HCT116 (cell line): ENCODE data around the gene TBC1D1. TPM values are rescaled to one million over a fixed set of nuclear protein-coding genes. Genes with fewer than 3 reads are reported as not detected.

Source experiments
- ATAC-seq: fragments of 200-7000 bp; cut with Tn5 transposase; 2 replicates; pipeline ENCODE4 v1.9.1; 2020; ENCODE audit warnings: mild to moderate bottlenecking, moderate library complexity
- BruUV-seq: library from RNA; stranded (reverse); fragments of 400-500 nt; replicated peaks from 2 replicates; lab custom pipeline; 2021; lab: Mats Ljungman, UMichigan
- CTCF ChIA-PET: fragments of 300-600 bp; sonication (Branson Sonifier 250); formaldehyde crosslinking; loops from one replicate; lab custom pipeline; 2021; ENCODE audit warnings: antibody characterized with exemption; lab: Charles Lee
- POLR2A ChIA-PET: fragments of 300-600, 350-600 bp; sonication (Branson Sonifier 250); formaldehyde crosslinking; loops from one replicate; lab custom pipeline; 2021; ENCODE audit warnings: antibody characterized with exemption; lab: Charles Lee
- RAD21 ChIA-PET, 2 experiments: fragments of 300-600 bp; sonication (Branson Sonifier 250); formaldehyde crosslinking; loops; one replicate each; lab custom pipeline; 2023; ENCODE audit warnings: low total read pairs in 2 of 2; ENCODE audit not compliant: uncharacterized antibody in 2 of 2, unreplicated experiment in 2 of 2, low non-redundant PET in 1 of 2; lab: Charles Lee
- DNase-seq: peaks from one replicate; pipeline ENCODE4 v3.0.0-alpha.2; 2010; ENCODE audit warnings: low read depth, low spot score
- H2AFZ ChIP-seq: fragments of 200-600 bp; shearing (Covaris generic), sonication (generic); 2 replicates; pipeline ENCODE4 v1.6.1; 2017; ENCODE audit warnings: low read depth, mixed run types, mixed read lengths, antibody characterized with exemption, low read length; ENCODE audit not compliant: poor library complexity, severe bottlenecking
- H3K27ac ChIP-seq: 2 replicates; pipeline ENCODE4 v1.5.1; 2012; ENCODE audit warnings: low read depth, low read length
- H3K27me3 ChIP-seq: fragments of 200-600 bp; sonication (generic); 2 replicates; pipeline ENCODE4 v1.6.1; 2016; ENCODE audit warnings: mixed run types, low read length, mixed read lengths; ENCODE audit not compliant: insufficient read depth
- H3K36me3 ChIP-seq, 2 experiments: fragments of 200-500 bp in 1 of 2; fragments of 200-600 bp in 1 of 2; sonication (Bioruptor generic) in 1 of 2; sonication (generic) in 1 of 2; 2 replicates each; pipeline versions ENCODE4 v1.5.1 to v1.6.1; 2014 to 2016; ENCODE audit warnings: low read length in 2 of 2, inconsistent platforms in 1 of 2, mixed read lengths in 1 of 2, mixed run types in 1 of 2; ENCODE audit not compliant: insufficient read depth in 2 of 2, control insufficient read depth in 1 of 2
- H3K4me1 ChIP-seq, 2 experiments: fragments of 200-600 bp in 1 of 2; sonication (generic) in 1 of 2; 2 replicates each; pipeline versions ENCODE4 v1.5.1 to v1.6.1; 2012 to 2017; ENCODE audit warnings: low read length in 2 of 2, inconsistent platforms in 1 of 2, mild to moderate bottlenecking in 1 of 2, mixed read lengths in 1 of 2, mixed run types in 1 of 2, moderate library complexity in 1 of 2; ENCODE audit not compliant: insufficient read depth in 2 of 2, control insufficient read depth in 1 of 2
- H3K4me2 ChIP-seq: fragments of 200-600 bp; sonication (generic); 2 replicates; pipeline ENCODE4 v1.6.1; 2017; ENCODE audit warnings: mixed run types, low read length, mixed read lengths
- H3K4me3 ChIP-seq, 2 experiments: fragments of 200-600 bp in 1 of 2; sonication (generic) in 1 of 2; replicated peaks in 1 of 2; 2 replicates each; pipeline ENCODE4 v1.5.1; 2011 to 2016; ENCODE audit warnings: low read length in 2 of 2, control low read depth in 1 of 2, low read depth in 1 of 2, mild to moderate bottlenecking in 1 of 2, mixed read lengths in 1 of 2, mixed run types in 1 of 2
- H3K79me2 ChIP-seq: fragments of 200-600 bp; sonication (generic); 2 replicates; pipeline ENCODE4 v1.6.1; 2017; ENCODE audit warnings: mild to moderate bottlenecking, mixed run types, low read length, moderate library complexity, mixed read lengths; ENCODE audit not compliant: insufficient read depth
- H3K9ac ChIP-seq: fragments of 200-600 bp; sonication (generic); 2 replicates; pipeline ENCODE4 v1.6.1; 2016; ENCODE audit warnings: low read length, mixed read lengths
- H3K9me2 ChIP-seq: fragments of 200-600 bp; sonication (generic), shearing (Covaris generic); 2 replicates; pipeline ENCODE4 v1.6.1; 2017; ENCODE audit warnings: mixed run types, mild to moderate bottlenecking, moderate library complexity; ENCODE audit not compliant: insufficient read depth
- H3K9me3 ChIP-seq, 2 experiments: fragments of 200-500 bp in 1 of 2; fragments of 200-600 bp in 1 of 2; sonication (Bioruptor generic) in 1 of 2; sonication (generic) in 1 of 2; 2 replicates each; pipeline ENCODE4 v1.6.1; 2014 to 2017; ENCODE audit warnings: low read length in 2 of 2, mixed read lengths in 2 of 2, inconsistent platforms in 1 of 2, low read depth in 1 of 2, mild to moderate bottlenecking in 1 of 2, mixed run types in 1 of 2, moderate library complexity in 1 of 2; ENCODE audit not compliant: control insufficient read depth in 1 of 2, insufficient read depth in 1 of 2
- H4K20me1 ChIP-seq: fragments of 200-600 bp; sonication (generic), shearing (Covaris generic); 2 replicates; pipeline ENCODE4 v1.6.1; 2017; ENCODE audit warnings: mixed run types, mild to moderate bottlenecking, moderate library complexity; ENCODE audit not compliant: insufficient read depth
- CBX3 ChIP-seq: IDR thresholded peaks from 2 replicates; pipeline ENCODE4 v1.6.1; 2012; ENCODE audit warnings: low read depth
- EGR1 ChIP-seq: IDR thresholded peaks from 2 replicates; pipeline ENCODE4 v1.6.1; 2012; ENCODE audit warnings: low read depth
- EZH2phosphoT487 ChIP-seq: fragments of 200-600 bp; IDR thresholded peaks from 2 replicates; pipeline ENCODE4 v1.6.1; 2018; ENCODE audit warnings: antibody characterized with exemption, borderline replicate concordance
- FOSL1 ChIP-seq: IDR thresholded peaks from 2 replicates; pipeline ENCODE4 v1.6.1; 2012; ENCODE audit warnings: low read depth
- JUND ChIP-seq: IDR thresholded peaks from 2 replicates; pipeline ENCODE4 v1.6.1; 2012
- POLR2A ChIP-seq: IDR thresholded peaks from 2 replicates; pipeline ENCODE4 v1.7.0; 2011; ENCODE audit warnings: borderline replicate concordance; ENCODE audit not compliant: insufficient read depth, insufficient read length; ENCODE audit errors: extremely low read depth
- SIN3A ChIP-seq: IDR thresholded peaks from 2 replicates; pipeline ENCODE4 v1.6.1; 2012; ENCODE audit warnings: low read depth
- TCF7L2 ChIP-seq: IDR thresholded peaks from 2 replicates; pipeline ENCODE4 v1.7.0; 2011; ENCODE audit warnings: borderline replicate concordance, inconsistent platforms; ENCODE audit not compliant: insufficient read depth, insufficient read length; ENCODE audit errors: extremely low read depth
- intact Hi-C: fragments of 100-400 bp; cut with micrococcal nuclease; formaldehyde crosslinking; loops from 2 replicates; pipeline ENCODE4 v1.10.0; 2022
- total RNA-seq: library from RNA; stranded (reverse); gene quantifications from one replicate; pipeline ENCODE4 v1.2.1, GENCODE V29; 2021; ENCODE audit not compliant: unreplicated experiment
- TF ChIP-seq, protein P1 (sequence below): IDR thresholded peaks from 2 replicates; pipeline ENCODE4 v1.6.1; 2011; ENCODE audit warnings: mild to moderate bottlenecking, low read length, moderate library complexity; ENCODE audit not compliant: insufficient replicate concordance; ENCODE audit errors: extremely low read depth
- TF ChIP-seq, protein P2 (sequence below): IDR thresholded peaks from 2 replicates; pipeline ENCODE4 v1.6.1; 2012
- TF ChIP-seq, protein P3 (sequence below): IDR thresholded peaks from 2 replicates; pipeline ENCODE4 v1.6.1; 2012; ENCODE audit warnings: low read depth

The TBC1D1 gene
- total RNA-seq, 1 experiment from 2014 or later: 82.7 TPM

DNA sequence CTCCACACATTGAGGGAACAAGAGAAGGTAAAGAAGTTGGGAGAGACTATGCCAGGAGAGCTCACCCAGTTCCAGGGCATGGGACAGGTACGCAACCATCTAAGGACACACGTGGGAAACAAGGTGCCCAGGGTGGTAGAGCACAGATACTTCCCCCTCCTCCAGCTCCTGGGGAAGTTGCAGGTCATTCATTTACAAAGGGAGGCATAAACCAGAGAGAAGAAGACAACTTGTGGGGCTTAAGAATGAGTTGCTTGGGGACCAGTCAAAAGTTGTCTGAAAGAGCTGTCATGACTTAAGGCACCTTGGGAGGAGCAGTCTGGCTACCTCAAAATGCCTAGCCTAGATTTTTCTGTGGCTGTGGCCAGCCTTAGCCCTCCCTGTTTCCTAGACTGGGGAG, 255.5 kb downstream of the TBC1D1 start:
- H3K36me3 ChIP-seq: no peaks in the 10 kb centered on the region
- H3K4me1 ChIP-seq: no peaks in the 10 kb centered on the region
- no peak overlapping the region for H3K9ac ChIP-seq
- H3K27me3 ChIP-seq: no peaks in the 10 kb centered on the region
- H3K9me3 ChIP-seq: no peaks in the 10 kb centered on the region
- H3K27ac ChIP-seq: no peak overlapping the region
- H3K79me2 ChIP-seq: no peaks in the 10 kb centered on the region
- intact Hi-C loops: no loop called here
- CTCF ChIA-PET: no interaction called here
- RAD21 ChIA-PET: no interaction called here
- no peaks in the 10 kb centered on the region for H3K9me2 ChIP-seq
- H3K4me3 ChIP-seq: no peak overlapping the region
- no peaks in the 10 kb centered on the region for H4K20me1 ChIP-seq
- H2AFZ ChIP-seq: no peak overlapping the region
- TF ChIP-seq, protein P1, sequence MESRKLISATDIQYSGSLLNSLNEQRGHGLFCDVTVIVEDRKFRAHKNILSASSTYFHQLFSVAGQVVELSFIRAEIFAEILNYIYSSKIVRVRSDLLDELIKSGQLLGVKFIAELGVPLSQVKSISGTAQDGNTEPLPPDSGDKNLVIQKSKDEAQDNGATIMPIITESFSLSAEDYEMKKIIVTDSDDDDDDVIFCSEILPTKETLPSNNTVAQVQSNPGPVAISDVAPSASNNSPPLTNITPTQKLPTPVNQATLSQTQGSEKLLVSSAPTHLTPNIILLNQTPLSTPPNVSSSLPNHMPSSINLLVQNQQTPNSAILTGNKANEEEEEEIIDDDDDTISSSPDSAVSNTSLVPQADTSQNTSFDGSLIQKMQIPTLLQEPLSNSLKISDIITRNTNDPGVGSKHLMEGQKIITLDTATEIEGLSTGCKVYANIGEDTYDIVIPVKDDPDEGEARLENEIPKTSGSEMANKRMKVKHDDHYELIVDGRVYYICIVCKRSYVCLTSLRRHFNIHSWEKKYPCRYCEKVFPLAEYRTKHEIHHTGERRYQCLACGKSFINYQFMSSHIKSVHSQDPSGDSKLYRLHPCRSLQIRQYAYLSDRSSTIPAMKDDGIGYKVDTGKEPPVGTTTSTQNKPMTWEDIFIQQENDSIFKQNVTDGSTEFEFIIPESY: no peak
- TF ChIP-seq, protein P2, sequence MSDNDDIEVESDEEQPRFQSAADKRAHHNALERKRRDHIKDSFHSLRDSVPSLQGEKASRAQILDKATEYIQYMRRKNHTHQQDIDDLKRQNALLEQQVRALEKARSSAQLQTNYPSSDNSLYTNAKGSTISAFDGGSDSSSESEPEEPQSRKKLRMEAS: no peak
- TF ChIP-seq POLR2A (no peak), JUND (no peak), EZH2phosphoT487 (no peak), SIN3A (no peak), TCF7L2 (no peak), EGR1 (no peak), CBX3 (no peak), FOSL1 (no peak)
- TF ChIP-seq, protein P3, sequence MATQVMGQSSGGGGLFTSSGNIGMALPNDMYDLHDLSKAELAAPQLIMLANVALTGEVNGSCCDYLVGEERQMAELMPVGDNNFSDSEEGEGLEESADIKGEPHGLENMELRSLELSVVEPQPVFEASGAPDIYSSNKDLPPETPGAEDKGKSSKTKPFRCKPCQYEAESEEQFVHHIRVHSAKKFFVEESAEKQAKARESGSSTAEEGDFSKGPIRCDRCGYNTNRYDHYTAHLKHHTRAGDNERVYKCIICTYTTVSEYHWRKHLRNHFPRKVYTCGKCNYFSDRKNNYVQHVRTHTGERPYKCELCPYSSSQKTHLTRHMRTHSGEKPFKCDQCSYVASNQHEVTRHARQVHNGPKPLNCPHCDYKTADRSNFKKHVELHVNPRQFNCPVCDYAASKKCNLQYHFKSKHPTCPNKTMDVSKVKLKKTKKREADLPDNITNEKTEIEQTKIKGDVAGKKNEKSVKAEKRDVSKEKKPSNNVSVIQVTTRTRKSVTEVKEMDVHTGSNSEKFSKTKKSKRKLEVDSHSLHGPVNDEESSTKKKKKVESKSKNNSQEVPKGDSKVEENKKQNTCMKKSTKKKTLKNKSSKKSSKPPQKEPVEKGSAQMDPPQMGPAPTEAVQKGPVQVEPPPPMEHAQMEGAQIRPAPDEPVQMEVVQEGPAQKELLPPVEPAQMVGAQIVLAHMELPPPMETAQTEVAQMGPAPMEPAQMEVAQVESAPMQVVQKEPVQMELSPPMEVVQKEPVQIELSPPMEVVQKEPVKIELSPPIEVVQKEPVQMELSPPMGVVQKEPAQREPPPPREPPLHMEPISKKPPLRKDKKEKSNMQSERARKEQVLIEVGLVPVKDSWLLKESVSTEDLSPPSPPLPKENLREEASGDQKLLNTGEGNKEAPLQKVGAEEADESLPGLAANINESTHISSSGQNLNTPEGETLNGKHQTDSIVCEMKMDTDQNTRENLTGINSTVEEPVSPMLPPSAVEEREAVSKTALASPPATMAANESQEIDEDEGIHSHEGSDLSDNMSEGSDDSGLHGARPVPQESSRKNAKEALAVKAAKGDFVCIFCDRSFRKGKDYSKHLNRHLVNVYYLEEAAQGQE: no peak
- TF ChIP-seq, all 23 proteins: peak for 0
- ATAC-seq: no peak
- no TSS peak for BruUV-seq
- DNase-seq: no peak
- H3K4me2 ChIP-seq: no peak overlapping the region
- POLR2A ChIA-PET: no interaction called here
